ENCODE data around the gene SIPA1.
A peak's percentile ranks its signal among the peaks of the same experiment; 100 is the strongest.

The SIPA1 gene

DNA sequence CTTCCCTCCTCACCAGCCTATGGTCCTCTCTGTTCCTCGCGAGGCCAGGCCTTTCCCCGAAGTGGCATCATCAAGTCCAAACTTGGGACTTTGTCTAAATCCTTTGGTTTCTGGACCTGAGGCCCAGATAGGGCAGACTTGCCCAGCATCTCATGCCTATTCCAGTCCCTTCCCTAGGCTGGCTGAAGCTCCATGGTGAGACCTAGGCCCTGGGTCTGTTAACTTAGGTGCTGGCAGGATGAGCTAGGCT, 13.4 kb downstream of the SIPA1 start:
- Histone ChIP-seq H3K27me3 (ENCODE audit: control insufficient read depth in 1 of 2, insufficient read depth in 2 of 2, low read length in 2 of 2) (no peaks in the 10 kb centered on the region), H3K36me3 (ENCODE audit: insufficient read depth, low read length) (peaks cover 34% of the 10 kb centered on the region), H3K9me3 (ENCODE audit: low read length) (no peaks in the 10 kb centered on the region), H3K27ac (ENCODE audit: low read depth, low read length) (peak overlapping the region; percentile 98), H3K4me1 (ENCODE audit: insufficient read depth, low read length) (peaks cover 30% of the 10 kb centered on the region), H3K4me3 (ENCODE audit: low read depth in 1 of 2, low read length in 2 of 2) (no peak overlapping the region), H3K9ac (ENCODE audit: low read length) (no peak overlapping the region)

DNA sequence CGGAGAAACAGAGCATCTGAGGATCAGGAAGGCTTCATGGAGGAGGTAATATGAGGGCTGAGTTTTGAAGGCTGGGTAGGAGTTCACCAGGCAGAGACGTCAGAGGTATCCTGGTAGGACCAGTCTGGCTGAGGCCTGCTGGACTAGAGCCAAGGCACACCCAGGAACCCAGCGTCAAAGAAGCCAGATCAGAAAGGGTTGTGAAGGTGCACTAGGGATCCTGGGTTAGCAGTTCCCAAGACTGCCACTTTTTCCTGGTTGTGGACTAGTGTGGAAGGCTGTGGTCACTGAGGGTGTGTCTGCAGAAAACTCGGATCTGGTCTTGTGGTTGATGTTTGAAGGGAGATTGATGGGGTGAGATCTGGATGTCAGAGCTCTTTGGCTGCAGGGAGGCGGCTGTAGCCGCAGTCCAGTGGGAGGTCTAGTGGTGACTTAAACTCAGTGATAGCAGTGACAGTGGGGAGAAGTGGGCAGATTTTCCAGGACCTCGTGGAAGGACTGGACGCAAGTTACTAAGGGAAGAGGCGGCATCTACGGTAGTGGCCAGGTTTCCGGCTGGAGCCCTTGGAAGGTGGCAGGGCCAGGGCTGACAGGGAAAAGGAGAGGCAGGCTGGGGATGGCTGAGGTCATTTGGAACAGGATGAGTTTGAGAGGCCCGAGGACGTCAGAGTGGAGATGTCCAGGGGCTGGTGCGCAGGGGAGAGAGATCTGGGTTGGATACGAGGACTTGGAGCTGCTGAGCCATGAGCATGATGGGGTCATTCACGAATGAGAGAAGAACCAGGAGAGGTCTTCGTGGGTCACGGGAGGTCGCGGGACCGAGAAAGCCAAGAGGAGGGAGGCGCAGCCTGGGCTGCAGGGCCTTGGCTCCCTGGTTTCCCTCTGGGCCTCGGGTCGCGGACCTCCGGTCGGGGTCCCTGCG, 13.9 kb downstream of the SIPA1 start:
- Histone ChIP-seq H3K4me1 (ENCODE audit: insufficient read depth, low read length) (peaks cover 30% of the 10 kb centered on the region), H3K36me3 (ENCODE audit: insufficient read depth, low read length) (peaks cover 40% of the 10 kb centered on the region), H3K4me3 (ENCODE audit: low read depth in 1 of 2, low read length in 2 of 2) (peak overlapping the region; percentile 49 to 66), H3K27ac (ENCODE audit: low read depth, low read length) (peak overlapping the region; percentile 98), H3K27me3 (ENCODE audit: control insufficient read depth in 1 of 2, insufficient read depth in 2 of 2, low read length in 2 of 2) (no peaks in the 10 kb centered on the region), H3K9ac (ENCODE audit: low read length) (peak overlapping the region; percentile 33), H3K9me3 (ENCODE audit: low read length) (no peaks in the 10 kb centered on the region)

DNA sequence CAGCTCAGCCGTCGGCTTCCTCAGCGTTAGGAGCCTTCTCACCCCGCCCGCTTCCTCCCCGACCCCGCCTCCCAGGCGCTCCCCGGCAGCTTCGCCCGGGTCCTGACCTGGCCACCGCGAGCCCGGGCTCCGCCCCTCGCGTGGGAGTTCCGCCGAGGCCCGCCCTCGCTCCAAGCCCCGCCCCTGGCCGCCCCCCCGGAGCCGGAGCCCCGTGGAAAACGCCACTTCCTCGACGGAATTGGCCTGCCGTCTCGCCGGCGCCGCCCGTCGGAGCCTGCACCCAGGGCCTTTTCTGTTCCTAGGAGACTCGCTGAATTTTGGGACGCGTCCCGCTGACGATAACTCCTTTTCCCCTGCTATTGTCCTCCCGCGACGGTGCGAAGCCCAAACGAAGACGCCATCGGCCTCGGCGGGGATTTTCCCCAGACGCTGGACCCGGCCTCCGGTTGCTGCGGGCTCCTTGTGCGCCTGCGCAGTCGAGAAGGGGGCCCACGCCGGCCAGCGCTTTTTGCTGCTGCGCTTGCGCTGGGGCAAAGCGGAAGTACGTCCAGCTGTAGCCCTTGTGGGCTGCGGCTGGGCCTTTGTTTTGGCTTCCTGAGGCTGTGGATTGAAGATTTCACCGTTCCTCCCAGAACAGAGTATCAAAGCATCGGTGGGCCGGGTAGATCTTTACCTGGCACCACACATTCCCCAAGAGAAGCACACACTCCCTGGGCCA, 14.8 kb downstream of the SIPA1 start:
- Histone ChIP-seq H3K4me3 (ENCODE audit: low read depth in 1 of 2, low read length in 2 of 2) (peak overlapping the region; percentile 49 to 66), H3K9ac (ENCODE audit: low read length) (peak overlapping the region; percentile 45), H3K27ac (ENCODE audit: low read depth, low read length) (peak overlapping the region; percentile 98), H3K27me3 (ENCODE audit: control insufficient read depth in 1 of 2, insufficient read depth in 2 of 2, low read length in 2 of 2) (no peaks in the 10 kb centered on the region), H3K36me3 (ENCODE audit: insufficient read depth, low read length) (peaks cover 48% of the 10 kb centered on the region), H3K4me1 (ENCODE audit: insufficient read depth, low read length) (peaks cover 30% of the 10 kb centered on the region), H3K9me3 (ENCODE audit: low read length) (no peaks in the 10 kb centered on the region)

DNA sequence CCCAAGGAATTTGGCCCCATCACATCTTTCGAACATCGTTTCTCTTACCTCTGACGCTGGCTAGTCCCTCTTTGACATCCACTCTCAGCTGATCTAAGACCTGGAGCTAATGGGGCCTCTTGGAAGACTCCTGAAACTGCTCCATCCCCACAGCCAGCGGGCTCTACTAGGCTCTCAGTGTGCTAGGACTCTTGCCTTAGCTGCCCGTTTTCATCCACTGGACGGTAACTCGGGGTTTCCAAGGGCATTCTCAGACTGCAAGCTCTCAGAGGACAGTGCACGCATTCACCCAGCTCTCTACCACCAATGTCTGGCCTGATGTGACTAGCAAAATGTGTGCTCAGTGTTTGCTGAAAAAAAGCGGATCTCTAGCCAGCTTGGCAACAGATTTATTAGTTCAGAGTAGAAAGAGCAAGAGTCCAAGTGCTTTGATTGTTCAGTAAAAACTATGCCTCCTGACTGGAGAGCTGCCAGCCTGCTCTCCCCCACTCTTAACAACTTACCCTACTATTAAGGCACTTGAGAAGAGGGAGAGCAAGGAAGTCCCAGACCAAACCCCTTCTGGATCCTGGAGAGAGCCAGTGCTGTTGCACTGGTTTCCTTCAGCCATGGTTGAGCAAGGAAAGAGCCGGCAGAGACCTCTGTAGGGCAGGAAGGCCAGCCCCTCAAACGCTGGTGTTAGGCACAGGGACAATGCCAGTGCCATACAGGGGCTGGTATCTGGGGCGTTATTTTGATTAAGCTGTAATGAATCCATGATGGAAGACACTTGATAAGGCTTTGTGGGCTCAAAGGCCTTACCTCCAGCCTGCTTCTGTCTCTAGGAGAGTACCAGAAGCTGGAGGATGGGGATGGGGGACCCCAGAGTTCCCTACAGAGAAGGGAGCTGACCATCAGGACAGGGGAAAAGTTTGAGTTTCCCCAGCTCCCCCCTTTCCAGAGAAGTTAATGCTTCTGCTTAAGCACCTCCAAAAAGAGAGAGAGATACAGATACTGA, 15.6 kb downstream of the SIPA1 start:
- peaks cover 30% of the 10 kb centered on the region for H3K4me1 ChIP-seq (ENCODE audit: insufficient read depth, low read length)
- peak overlapping the region; percentile 45 for H3K9ac ChIP-seq (ENCODE audit: low read length)
- H3K36me3 ChIP-seq (ENCODE audit: insufficient read depth, low read length), result peaks cover 56% of the 10 kb centered on the region
- H3K9me3 ChIP-seq (ENCODE audit: low read length), result no peaks in the 10 kb centered on the region
- peak overlapping the region; percentile 31 to 66 for H3K4me3 ChIP-seq (ENCODE audit: low read depth in 1 of 2, low read length in 2 of 2)
- peak overlapping the region; percentile 98 for H3K27ac ChIP-seq (ENCODE audit: low read depth, low read length)
- no peaks in the 10 kb centered on the region for H3K27me3 ChIP-seq (ENCODE audit: control insufficient read depth in 1 of 2, insufficient read depth in 2 of 2, low read length in 2 of 2)

DNA sequence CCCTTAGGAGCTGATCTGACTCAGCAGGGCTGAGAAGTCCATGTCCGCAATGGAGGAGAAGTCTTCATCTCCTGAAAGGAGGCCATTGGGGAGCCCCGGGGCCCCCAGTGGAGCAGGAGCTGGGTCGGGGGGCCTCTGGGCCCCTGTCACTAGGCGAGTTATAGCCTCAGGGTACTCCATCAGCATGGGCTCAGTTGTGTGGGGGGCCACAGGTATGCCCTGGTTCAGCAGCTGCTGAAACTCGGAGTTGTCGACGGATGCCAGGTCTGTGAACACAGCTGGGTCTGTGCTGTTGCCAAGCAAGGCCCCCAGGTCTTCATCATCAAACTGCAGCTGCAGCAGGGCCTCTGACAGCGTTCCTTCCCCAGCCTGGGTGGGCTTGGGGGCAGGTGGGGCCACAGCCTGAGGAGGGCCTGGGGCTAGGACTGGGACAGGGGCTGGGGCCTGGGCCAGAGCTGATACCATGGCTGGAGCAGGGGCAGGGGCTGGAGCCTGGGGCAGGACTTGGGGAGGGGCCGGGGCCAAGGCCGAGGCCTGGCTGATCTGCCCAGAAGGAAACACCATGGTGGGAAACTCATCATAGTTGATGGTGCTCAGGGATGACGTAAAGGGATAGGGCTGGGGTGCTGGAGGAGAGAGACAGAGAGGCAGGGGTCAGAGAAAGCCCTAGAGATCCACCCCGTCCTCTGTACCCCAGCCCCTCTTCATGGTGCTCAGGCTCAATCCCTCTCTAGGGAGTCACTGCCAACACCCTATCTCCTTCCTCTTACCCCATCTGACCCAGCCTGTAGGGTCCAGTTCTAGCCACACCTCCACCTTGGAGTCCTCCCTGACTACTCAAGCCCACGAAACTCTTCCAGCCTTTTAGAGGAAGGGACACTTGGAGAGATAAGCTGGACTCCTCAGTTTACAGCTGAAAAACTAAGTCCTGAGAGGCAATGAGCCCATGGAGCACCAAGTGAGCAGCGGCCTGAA, 16.8 kb downstream of the SIPA1 start:
- no peaks in the 10 kb centered on the region for H3K9me3 ChIP-seq (ENCODE audit: low read length)
- H3K4me3 ChIP-seq (ENCODE audit: low read depth in 1 of 2, low read length in 2 of 2), result no peak overlapping the region
- H3K36me3 ChIP-seq (ENCODE audit: insufficient read depth, low read length), result peaks cover 65% of the 10 kb centered on the region
- H3K27ac ChIP-seq (ENCODE audit: low read depth, low read length), result no peak overlapping the region
- H3K4me1 ChIP-seq (ENCODE audit: insufficient read depth, low read length), result peaks cover 34% of the 10 kb centered on the region
- no peaks in the 10 kb centered on the region for H3K27me3 ChIP-seq (ENCODE audit: control insufficient read depth in 1 of 2, insufficient read depth in 2 of 2, low read length in 2 of 2)
- no peak overlapping the region for H3K9ac ChIP-seq (ENCODE audit: low read length)

DNA sequence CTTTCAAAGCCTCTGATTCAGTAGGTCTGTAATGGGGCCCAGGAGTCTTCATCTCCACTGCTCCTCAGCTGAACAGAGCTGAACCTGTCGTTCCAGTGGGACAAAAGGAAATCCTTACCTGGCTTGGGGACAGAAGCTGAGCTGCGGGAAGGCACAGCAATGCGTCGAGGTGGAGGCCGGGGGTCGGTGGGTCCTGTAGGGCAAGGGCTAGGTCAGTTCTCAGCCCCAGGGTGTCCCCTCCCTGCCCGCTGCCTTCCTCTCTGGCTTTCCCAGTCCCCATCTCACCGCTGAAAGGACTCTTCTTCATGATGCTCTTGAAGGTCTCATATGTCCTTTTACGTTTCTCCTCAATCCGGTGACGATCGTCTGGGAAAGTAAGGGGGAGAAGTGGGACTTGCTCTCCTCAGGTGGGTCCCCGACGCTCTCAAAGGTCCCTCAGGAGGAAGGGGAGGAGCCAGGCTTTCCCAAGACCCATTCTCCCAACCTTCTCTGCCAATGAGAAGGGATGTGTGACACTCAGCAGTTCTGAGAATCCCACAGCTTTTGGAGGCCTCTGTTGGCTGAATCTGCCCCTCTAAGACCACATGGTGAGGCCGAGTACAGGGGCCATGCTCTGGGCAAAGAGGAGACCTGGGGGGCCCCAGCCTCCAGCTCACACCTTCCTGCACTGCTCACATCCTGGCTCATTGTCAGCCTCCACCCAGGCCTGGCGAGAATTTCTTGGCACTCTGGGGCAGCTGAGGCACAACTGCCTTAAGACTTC, 17.9 kb downstream of the SIPA1 start:
- no peaks in the 10 kb centered on the region for H3K27me3 ChIP-seq (ENCODE audit: control insufficient read depth in 1 of 2, insufficient read depth in 2 of 2, low read length in 2 of 2)
- peaks cover 36% of the 10 kb centered on the region for H3K4me1 ChIP-seq (ENCODE audit: insufficient read depth, low read length)
- peaks cover 67% of the 10 kb centered on the region for H3K36me3 ChIP-seq (ENCODE audit: insufficient read depth, low read length)
- no peak overlapping the region for H3K4me3 ChIP-seq (ENCODE audit: low read depth in 1 of 2, low read length in 2 of 2)
- H3K27ac ChIP-seq (ENCODE audit: low read depth, low read length), result no peak overlapping the region
- H3K9me3 ChIP-seq (ENCODE audit: low read length), result no peaks in the 10 kb centered on the region
- no peak overlapping the region for H3K9ac ChIP-seq (ENCODE audit: low read length)

DNA sequence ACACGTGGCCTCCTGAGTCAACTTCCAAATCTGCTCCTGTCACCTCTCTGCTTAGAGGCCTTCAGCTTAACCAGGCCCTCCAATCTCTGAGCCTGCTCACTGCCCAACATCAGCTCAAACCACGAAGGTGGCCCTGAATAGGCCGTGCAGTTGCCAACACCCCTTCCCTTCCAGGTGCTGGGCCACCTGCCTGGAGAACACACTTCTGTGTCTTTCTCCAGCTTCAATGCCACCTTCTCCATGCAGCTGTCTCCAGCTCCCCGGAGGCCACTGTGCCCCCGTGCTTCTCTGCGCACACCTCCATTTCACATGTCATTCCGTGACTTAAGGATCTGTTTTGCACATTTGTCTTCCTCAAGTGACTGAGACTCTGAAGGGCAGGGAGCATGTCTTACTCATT, 19.5 kb downstream of the SIPA1 start:
- Histone ChIP-seq H3K27ac (ENCODE audit: low read depth, low read length) (no peak overlapping the region), H3K9me3 (ENCODE audit: low read length) (no peaks in the 10 kb centered on the region), H3K36me3 (ENCODE audit: insufficient read depth, low read length) (peaks cover 75% of the 10 kb centered on the region), H3K4me3 (ENCODE audit: low read depth in 1 of 2, low read length in 2 of 2) (no peak overlapping the region), H3K27me3 (ENCODE audit: control insufficient read depth in 1 of 2, insufficient read depth in 2 of 2, low read length in 2 of 2) (no peaks in the 10 kb centered on the region), H3K4me1 (ENCODE audit: insufficient read depth, low read length) (peaks cover 35% of the 10 kb centered on the region), H3K9ac (ENCODE audit: low read length) (no peak overlapping the region)

DNA sequence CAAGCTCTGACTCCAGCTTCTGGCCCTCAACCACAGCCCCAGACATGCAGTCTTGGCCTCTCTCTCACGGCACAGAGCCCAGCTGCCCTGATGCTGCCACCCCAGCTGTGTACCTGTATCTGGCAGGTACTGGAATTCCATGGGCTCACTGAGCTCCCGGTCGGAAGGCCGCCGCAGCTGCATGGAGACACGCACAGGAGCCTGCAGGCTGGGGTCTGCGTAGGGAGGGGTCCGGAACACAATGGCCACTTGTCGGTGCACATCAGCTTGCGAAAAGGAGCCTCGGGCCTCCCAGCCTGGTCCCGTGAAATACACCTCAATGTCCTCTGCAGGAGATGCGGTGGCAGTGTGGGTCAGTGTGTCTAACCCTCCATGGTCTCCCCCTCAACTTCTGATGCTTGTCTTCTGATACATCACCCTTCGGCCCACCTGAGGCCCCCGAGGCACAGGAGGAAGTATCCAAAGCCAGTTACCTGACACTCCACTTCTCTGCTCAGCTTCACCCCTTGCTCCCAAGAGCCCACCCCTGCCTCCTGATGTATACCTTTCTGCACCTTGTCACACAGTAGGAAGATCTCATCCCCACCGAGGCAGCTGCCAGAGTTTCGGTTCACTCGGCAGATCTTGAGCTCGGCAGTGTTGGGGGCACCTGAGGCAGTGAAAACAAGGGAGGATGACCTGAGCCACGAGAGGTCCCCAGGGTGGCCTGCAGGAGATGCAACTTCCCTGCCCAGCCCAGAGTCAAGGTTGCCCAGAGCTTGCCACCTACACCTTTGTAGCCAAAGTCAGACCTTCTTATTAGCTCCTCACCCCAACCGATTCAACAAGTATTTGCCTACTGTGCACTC, 20.5 kb downstream of the SIPA1 start:
- H3K4me1 ChIP-seq (ENCODE audit: insufficient read depth, low read length), result peaks cover 31% of the 10 kb centered on the region
- H3K4me3 ChIP-seq (ENCODE audit: low read depth in 1 of 2, low read length in 2 of 2), result no peak overlapping the region
- no peaks in the 10 kb centered on the region for H3K27me3 ChIP-seq (ENCODE audit: control insufficient read depth in 1 of 2, insufficient read depth in 2 of 2, low read length in 2 of 2)
- no peak overlapping the region for H3K9ac ChIP-seq (ENCODE audit: low read length)
- peaks cover 75% of the 10 kb centered on the region for H3K36me3 ChIP-seq (ENCODE audit: insufficient read depth, low read length)
- H3K9me3 ChIP-seq (ENCODE audit: low read length), result no peaks in the 10 kb centered on the region
- H3K27ac ChIP-seq (ENCODE audit: low read depth, low read length), result no peak overlapping the region

DNA sequence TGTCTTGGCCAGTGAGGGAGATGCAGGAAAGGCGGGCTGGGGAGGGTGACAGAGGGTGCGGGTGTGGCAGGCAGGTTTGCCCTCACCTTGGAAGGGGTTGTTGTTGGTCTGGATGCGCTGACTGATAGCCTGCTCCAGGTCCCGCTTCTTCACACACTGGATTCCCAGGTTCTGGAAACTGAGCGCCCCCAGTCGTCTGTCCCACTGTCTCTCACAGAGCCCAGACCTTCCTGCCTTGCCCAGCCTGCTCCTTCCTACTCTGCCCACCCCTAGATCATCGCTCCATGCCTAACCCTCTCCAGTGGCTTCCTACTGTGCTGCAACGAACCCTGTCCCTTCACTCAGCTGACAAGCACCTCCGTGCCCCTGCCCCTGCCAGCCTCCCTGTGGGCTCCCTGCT, 22.1 kb downstream of the SIPA1 start:
- H3K36me3 ChIP-seq (ENCODE audit: insufficient read depth, low read length), result peaks cover 64% of the 10 kb centered on the region
- no peak overlapping the region for H3K27ac ChIP-seq (ENCODE audit: low read depth, low read length)
- H3K9ac ChIP-seq (ENCODE audit: low read length), result no peak overlapping the region
- H3K27me3 ChIP-seq (ENCODE audit: control insufficient read depth in 1 of 2, insufficient read depth in 2 of 2, low read length in 2 of 2), result no peaks in the 10 kb centered on the region
- no peaks in the 10 kb centered on the region for H3K9me3 ChIP-seq (ENCODE audit: low read length)
- H3K4me1 ChIP-seq (ENCODE audit: insufficient read depth, low read length), result peaks cover 21% of the 10 kb centered on the region
- H3K4me3 ChIP-seq (ENCODE audit: low read depth in 1 of 2, low read length in 2 of 2), result no peak overlapping the region

All from muscle layer of colon (tissue), 2 donors.